T-helper 17 cell (primary cell): ENCODE results near the gene CDC42EP2. TPM values are rescaled to one million over a fixed set of nuclear protein-coding genes. Genes with fewer than 3 reads are reported as not detected.
A peak's percentile ranks its signal among the peaks of the same experiment; 100 is the strongest.

ENCODE experiments used
- ATAC-seq: fragments of 150-1000 bp; cut with Tn5 transposase; 2 replicates; pipeline ENCODE4 v1.10.0; 2021; ENCODE audit warnings: mild to moderate bottlenecking, moderate library complexity
- DNase-seq, 3 donors: peaks; one replicate each; pipeline versions ENCODE4 v3.0.0 to v3.0.0-alpha.2; 2020 to 2021
- H3K9me3 ChIP-seq: one replicate; pipeline ENCODE4 v1.7.0; 2013; ENCODE audit warnings: low read length, mild to moderate bottlenecking; ENCODE audit not compliant: control insufficient read depth, poor library complexity, severe bottlenecking
- H3K27ac Mint-ChIP-seq: one replicate; pipeline ENCODE4 v1.8.0; 2022; ENCODE audit warnings: mild to moderate bottlenecking, moderate library complexity, mixed read lengths
- H3K27me3 Mint-ChIP-seq: one replicate; pipeline ENCODE4 v1.8.0; 2022; ENCODE audit warnings: mixed read lengths
- H3K36me3 Mint-ChIP-seq: one replicate; pipeline ENCODE4 v1.8.0; 2022; ENCODE audit warnings: low read depth, mixed read lengths
- H3K4me1 Mint-ChIP-seq: one replicate; pipeline ENCODE4 v1.8.0; 2022; ENCODE audit warnings: mild to moderate bottlenecking, mixed read lengths
- H3K4me3 Mint-ChIP-seq: one replicate; pipeline ENCODE4 v1.8.0; 2022; ENCODE audit warnings: mild to moderate bottlenecking, moderate library complexity, mixed read lengths
- total RNA-seq, 4 donors: library from RNA in 2 of 4; stranded (reverse) in 2 of 4; gene quantifications; one replicate each; pipeline ENCODE4 v1.2.3 and lab custom pipeline; 2022 to 2026

CDC42EP2 gene, protein sequence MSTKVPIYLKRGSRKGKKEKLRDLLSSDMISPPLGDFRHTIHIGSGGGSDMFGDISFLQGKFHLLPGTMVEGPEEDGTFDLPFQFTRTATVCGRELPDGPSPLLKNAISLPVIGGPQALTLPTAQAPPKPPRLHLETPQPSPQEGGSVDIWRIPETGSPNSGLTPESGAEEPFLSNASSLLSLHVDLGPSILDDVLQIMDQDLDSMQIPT
- total RNA-seq (under 1 TPM in 1 of 2 donors, not detected in 1; 0.55 TPM), total RNA-seq (lab: John Stamatoyannopoulos, UW) (0 reads per million in 2 donors)

DNA sequence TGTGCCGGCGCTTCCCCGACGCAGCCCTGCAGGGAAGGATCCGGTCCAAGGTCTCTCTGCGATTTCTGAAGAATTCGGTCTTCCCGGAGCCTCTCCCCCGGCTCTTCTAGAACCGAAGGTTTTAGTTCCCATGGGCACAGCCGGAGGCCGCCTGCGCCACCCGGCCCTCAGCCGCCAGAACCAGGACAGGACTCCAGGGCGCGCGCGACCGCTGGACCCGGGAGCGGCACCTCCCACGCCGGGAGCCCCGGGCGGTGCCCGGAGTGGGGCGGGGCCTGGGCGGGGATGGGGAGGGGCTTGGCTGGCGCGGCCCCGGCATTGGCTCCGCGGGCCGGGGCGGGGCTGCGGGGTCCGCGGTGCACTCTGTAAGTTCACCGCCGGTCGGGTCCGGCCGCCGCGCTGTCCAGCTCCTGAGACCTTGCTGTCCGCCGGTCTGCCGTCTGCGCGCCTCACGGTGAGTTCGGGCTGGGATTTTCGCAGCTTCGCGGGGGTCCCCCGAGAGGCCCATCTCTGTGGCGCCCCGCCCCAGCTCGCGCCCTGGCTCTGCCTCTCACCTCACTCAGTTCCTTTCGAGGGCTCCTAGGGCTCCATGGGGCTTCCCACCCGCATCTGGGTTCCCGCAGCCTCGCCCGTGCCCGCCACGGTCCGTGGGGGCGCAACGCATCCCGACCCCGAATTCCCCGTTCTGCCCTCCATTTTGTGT lies at the start of gene CDC42EP2:
TSS of gene CDC42EP2 (plus strand) at position 366 of the 703 bp plus-strand sequence. CDS start 6,033 bp downstream, outside the sequence.
- H3K4me1 Mint-ChIP-seq: peaks cover 11% of the 10 kb centered on the region
- H3K27me3 Mint-ChIP-seq: no peaks in the 10 kb centered on the region
- H3K27ac Mint-ChIP-seq: no peak within 1 kb of the TSS
- DNase-seq (peak; percentile 45 to 77 (median 75)), ATAC-seq (peak; percentile 94)
- no peaks in the 10 kb centered on the region for H3K9me3 ChIP-seq
- H3K36me3 Mint-ChIP-seq: no peaks in the 10 kb centered on the region
- H3K4me3 Mint-ChIP-seq: peak within 1 kb of the TSS; percentile 86

DNA sequence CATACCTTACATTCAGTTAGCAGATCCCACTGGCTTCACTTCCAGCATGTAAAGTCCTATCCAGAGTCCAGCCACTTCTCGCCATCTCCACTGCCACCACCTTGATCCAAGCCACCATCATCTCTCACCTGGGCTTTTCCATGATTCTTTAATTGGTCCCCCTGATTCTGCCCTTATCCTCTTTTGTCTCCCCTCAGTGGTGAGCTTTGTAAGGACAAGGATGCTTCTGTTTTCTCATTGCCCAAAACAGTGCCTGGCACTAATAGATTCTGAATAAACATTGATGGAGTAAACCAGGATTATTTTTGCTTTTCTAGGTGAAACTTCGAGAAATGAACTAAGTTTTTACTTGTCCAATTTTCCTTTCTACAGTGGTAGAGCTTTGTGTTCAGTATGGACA lies 48.5 kb upstream of the CDC42EP2 start:
- no peaks in the 10 kb centered on the region for H3K27me3 Mint-ChIP-seq
- H3K9me3 ChIP-seq: no peaks in the 10 kb centered on the region
- peak overlapping the region; percentile 66 for H3K4me3 Mint-ChIP-seq
- DNase-seq (no peak), ATAC-seq (no peak)
- H3K36me3 Mint-ChIP-seq: peaks cover 6% of the 10 kb centered on the region
- peak overlapping the region; percentile 83 for H3K27ac Mint-ChIP-seq
- H3K4me1 Mint-ChIP-seq: peaks cover 25% of the 10 kb centered on the region

DNA sequence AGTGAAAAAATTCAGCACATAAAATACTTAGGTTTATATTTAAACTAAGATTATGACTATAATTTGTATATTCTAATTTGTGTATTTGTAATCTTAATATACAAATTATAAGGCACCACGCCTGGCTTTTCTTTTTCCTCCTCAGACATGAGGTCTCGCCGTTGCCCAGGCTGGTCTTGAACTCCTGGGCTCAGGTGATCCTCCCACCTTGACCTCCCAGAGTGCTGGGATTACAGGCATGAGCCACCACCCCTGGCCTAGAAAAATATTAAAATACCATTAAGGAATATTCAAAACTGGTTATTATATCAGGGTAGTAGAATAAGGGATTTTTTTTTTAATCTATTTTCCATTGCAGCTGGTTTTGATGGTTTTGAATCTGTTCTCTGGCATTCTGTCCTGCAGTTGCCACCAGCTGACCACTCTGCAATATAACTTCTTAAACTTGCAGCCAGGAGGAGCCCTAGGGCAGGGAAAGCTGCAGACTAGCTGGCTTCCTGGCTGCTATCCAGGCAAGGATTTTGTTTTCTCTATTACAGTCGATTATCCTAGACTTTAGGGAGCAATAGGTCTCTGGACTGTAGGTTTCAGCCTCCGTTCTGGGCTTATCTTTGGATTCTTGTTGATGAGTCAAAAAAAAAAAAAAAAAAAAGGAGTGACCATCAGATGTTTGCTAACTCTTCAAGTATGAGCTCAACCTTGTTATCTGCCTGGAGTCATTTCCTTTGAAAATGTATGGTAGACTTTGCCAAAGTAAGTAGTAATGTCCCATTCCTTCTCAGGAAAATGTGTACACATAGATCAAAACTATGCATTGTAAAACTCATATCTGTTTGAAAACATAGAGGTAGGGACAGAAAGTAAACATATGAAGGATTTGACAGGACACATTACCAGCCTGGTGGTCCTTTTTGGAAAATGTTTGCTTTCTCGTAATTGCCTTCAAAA lies 39.7 kb upstream of the CDC42EP2 start:
- DNase-seq (no peak), ATAC-seq (no peak)
- H3K27me3 Mint-ChIP-seq: no peaks in the 10 kb centered on the region
- H3K27ac Mint-ChIP-seq: no peak overlapping the region
- H3K9me3 ChIP-seq: no peaks in the 10 kb centered on the region
- H3K4me1 Mint-ChIP-seq: peaks cover 9% of the 10 kb centered on the region
- H3K4me3 Mint-ChIP-seq: no peak overlapping the region
- peaks cover 6% of the 10 kb centered on the region for H3K36me3 Mint-ChIP-seq

- DNase-seq: no peak
- Mint-ChIP-seq H3K4me3 (no peak overlapping the region), H3K27ac (no peak overlapping the region), H3K4me1 (peaks cover 11% of the 10 kb centered on the region), H3K27me3 (no peaks in the 10 kb centered on the region), H3K36me3 (peaks cover 4% of the 10 kb centered on the region)
- H3K9me3 ChIP-seq: no peaks in the 10 kb centered on the region
- ATAC-seq: no peak
Measured at GRCh38 chr11:65275906-65276305, 38.8 kb upstream of the CDC42EP2 start.

GRCh38 chr11:65277631-65278277 lies 36.9 kb upstream of the CDC42EP2 start:
- Mint-ChIP-seq H3K4me3 (no peak overlapping the region), H3K4me1 (peaks cover 11% of the 10 kb centered on the region), H3K27ac (no peak overlapping the region), H3K36me3 (peaks cover 2% of the 10 kb centered on the region), H3K27me3 (no peaks in the 10 kb centered on the region)
- no peaks in the 10 kb centered on the region for H3K9me3 ChIP-seq
- ATAC-seq (no peak), DNase-seq (no peak)

DNA sequence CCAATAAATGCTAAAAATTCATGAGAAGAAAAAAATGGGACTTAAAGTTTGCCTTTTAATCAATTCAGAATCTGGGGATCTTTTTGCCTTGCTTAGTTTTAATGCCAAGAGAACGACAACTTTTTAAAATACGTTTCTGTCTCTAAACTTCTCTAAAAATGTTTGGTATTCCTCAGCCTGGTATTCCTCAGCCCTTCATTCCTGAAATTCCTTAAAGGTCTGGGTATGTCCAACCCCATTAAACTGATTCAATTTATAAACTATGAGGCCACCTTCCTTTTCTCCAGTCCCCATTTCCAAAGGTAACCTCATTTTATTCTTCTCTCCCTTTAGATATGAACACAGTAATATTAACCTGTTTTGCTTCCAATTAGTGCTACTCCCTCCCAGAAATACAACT lies 36.3 kb upstream of the CDC42EP2 start:
- Mint-ChIP-seq H3K36me3 (peaks cover 2% of the 10 kb centered on the region), H3K27ac (peak overlapping the region; percentile 90)

GRCh38 chr11:65279279-65279678 lies 35.4 kb upstream of the CDC42EP2 start:
- Mint-ChIP-seq H3K36me3 (peaks cover 2% of the 10 kb centered on the region), H3K4me3 (no peak overlapping the region), H3K27me3 (no peaks in the 10 kb centered on the region), H3K27ac (peak overlapping the region; percentile 90), H3K4me1 (peaks cover 11% of the 10 kb centered on the region)
- DNase-seq (no peak), ATAC-seq (no peak)
- no peaks in the 10 kb centered on the region for H3K9me3 ChIP-seq

More for the DNA sequence above, 36.3 kb upstream of the CDC42EP2 start:
- Mint-ChIP-seq H3K27me3 (no peaks in the 10 kb centered on the region), H3K4me3 (no peak overlapping the region), H3K4me1 (peaks cover 11% of the 10 kb centered on the region)
- no peak for DNase-seq
- no peaks in the 10 kb centered on the region for H3K9me3 ChIP-seq
- no peak for ATAC-seq

- no peaks in the 10 kb centered on the region for H3K27me3 Mint-ChIP-seq
- peak overlapping the region; percentile 90 for H3K27ac Mint-ChIP-seq
- peaks cover 11% of the 10 kb centered on the region for H3K4me1 Mint-ChIP-seq
- H3K36me3 Mint-ChIP-seq: peaks cover 2% of the 10 kb centered on the region
- ATAC-seq (peak; percentile 95), DNase-seq (peak in 2 of 3 donors; percentile 11 to 22)
- peak overlapping the region; percentile 19 for H3K4me3 Mint-ChIP-seq
- H3K9me3 ChIP-seq: no peaks in the 10 kb centered on the region
Measured at GRCh38 chr11:65279741-65280440, 34.8 kb upstream of the CDC42EP2 start.

- Mint-ChIP-seq H3K4me1 (peaks cover 11% of the 10 kb centered on the region), H3K4me3 (no peak overlapping the region)
- DNase-seq: no peak
Measured at GRCh38 chr11:65280646-65281045, 34.0 kb upstream of the CDC42EP2 start.

DNA sequence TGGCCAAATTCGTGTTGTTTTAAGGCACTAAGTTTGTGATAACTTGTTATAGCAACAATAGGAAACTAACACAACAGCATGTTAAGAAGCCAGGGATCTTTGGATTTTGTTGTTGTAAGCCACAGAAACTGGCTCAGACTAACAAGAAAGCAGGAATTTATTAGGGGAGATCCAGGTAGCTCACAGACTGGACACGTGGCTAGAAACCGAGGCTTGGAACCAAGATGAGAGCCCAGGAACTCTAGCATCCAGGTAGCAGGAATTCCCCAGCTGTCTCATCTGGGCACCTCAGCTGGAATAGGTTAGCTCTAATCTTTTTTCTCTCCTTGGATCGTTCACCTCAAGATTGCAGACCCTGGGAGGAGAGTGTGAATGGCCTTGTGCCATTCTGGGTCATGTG lies 28.0 kb upstream of the CDC42EP2 start:
- DNase-seq (no peak), ATAC-seq (no peak)
- Mint-ChIP-seq H3K4me1 (peaks cover 3% of the 10 kb centered on the region), H3K27ac (no peak overlapping the region), H3K36me3 (peaks cover 10% of the 10 kb centered on the region), H3K27me3 (no peaks in the 10 kb centered on the region), H3K4me3 (no peak overlapping the region)
- H3K9me3 ChIP-seq: no peaks in the 10 kb centered on the region

More at GRCh38 chr11:65280646-65281045, 34.0 kb upstream of the CDC42EP2 start:
- no peak for ATAC-seq
- no peaks in the 10 kb centered on the region for H3K9me3 ChIP-seq
- peak overlapping the region; percentile 90 for H3K27ac Mint-ChIP-seq
- peaks cover 2% of the 10 kb centered on the region for H3K36me3 Mint-ChIP-seq
- no peaks in the 10 kb centered on the region for H3K27me3 Mint-ChIP-seq

- Mint-ChIP-seq H3K36me3 (peaks cover 10% of the 10 kb centered on the region), H3K27me3 (no peaks in the 10 kb centered on the region), H3K4me3 (no peak overlapping the region), H3K4me1 (peaks cover 3% of the 10 kb centered on the region), H3K27ac (peak overlapping the region; percentile 24)
- no peak for ATAC-seq
- H3K9me3 ChIP-seq: no peaks in the 10 kb centered on the region
- no peak for DNase-seq
Measured at GRCh38 chr11:65287601-65288000, 27.1 kb upstream of the CDC42EP2 start.
